Mesodermal cell (in vitro differentiated cells): Measurements from ENCODE around the gene SLC4A5.

Experiments
- H3K27ac ChIP-seq: 2 replicates; pipeline ENCODE4 v1.7.0; 2013; ENCODE audit warnings: mild to moderate bottlenecking, low read depth, low read length, moderate library complexity; ENCODE audit not compliant: severe bottlenecking
- H3K36me3 ChIP-seq: 2 replicates; pipeline ENCODE4 v1.7.1; 2013; ENCODE audit warnings: mild to moderate bottlenecking, low read length, moderate library complexity; ENCODE audit not compliant: control insufficient read depth, insufficient read depth
- H3K4me1 ChIP-seq: one replicate; pipeline ENCODE4 v1.7.1; 2013; ENCODE audit warnings: mild to moderate bottlenecking, low read length; ENCODE audit not compliant: insufficient read depth, control insufficient read depth, poor library complexity, severe bottlenecking
- H3K4me3 ChIP-seq: 2 replicates; pipeline ENCODE4 v1.7.0; 2013; ENCODE audit warnings: low read length, control low read depth, mild to moderate bottlenecking; ENCODE audit not compliant: insufficient read depth, poor library complexity, severe bottlenecking; ENCODE audit errors: extremely low read depth
- H3K9me3 ChIP-seq: 2 replicates; pipeline ENCODE4 v1.7.1; 2013; ENCODE audit warnings: mild to moderate bottlenecking, low read length, moderate library complexity; ENCODE audit not compliant: control insufficient read depth
- WGBS, 2 experiments: methylation state at CpG; one replicate each; pipeline ENCODE4 v1.1.5; 2013; ENCODE audit warnings: missing lambda C conversion rate in 2 of 2; ENCODE audit not compliant: insufficient coverage in 2 of 2; 5-methylcytosine and 5-hydroxymethylcytosine counted together

The SLC4A5 gene

DNA sequence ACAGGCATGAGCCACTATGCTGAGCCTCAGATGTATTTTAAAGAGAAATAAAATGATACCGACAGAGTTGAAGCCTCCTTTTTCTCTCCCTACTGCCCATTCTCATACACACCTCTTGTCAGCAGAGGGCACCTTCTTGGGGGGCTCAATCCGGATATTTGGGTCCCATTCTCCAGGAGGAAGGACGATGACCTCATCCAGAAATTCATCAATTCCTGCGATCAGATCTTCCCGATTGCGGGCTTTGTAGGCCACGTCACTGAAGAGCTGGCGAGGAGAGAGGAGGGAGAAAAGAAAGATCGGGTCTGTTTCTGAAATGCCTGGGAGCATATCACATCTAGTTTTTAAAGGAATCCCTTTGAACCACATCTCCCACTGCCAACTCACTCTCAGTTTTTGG lies 90.4 kb downstream of the SLC4A5 start:
- H3K4me1 ChIP-seq = no peaks in the 10 kb centered on the region
- 69 to 86% methylated on average over 2 to 6 of the region's 9 CpGs for WGBS, 2 experiments
- H3K9me3 ChIP-seq = no peaks in the 10 kb centered on the region
- no peak overlapping the region for H3K4me3 ChIP-seq
- no peaks in the 10 kb centered on the region for H3K36me3 ChIP-seq
- no peak overlapping the region for H3K27ac ChIP-seq

DNA sequence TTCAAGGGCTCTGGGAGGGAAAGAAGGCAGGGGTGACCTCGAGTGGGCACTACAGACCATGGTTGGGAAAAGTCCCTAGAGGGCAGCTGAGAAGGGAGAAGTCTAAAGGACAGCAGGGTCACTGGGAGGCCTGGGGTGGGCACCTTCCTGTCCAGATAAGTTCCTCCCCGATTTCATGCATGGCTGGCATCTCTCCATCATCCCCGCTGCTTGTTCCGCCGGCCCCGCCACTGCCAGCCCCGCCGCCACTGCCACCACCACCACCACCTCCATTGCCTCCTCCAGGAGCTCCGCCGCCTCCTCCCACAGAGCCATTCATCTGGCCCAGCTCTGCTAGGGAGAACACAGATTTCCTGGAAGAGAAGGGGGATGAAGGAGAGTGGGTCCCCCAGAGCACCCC lies 91.2 kb downstream of the SLC4A5 start:
- Histone ChIP-seq H3K27ac (no peak overlapping the region), H3K9me3 (no peaks in the 10 kb centered on the region), H3K4me1 (no peaks in the 10 kb centered on the region), H3K4me3 (no peak overlapping the region), H3K36me3 (no peaks in the 10 kb centered on the region)
- WGBS, 2 experiments = 83 to 90% methylated on average over 1 to 2 of the region's 10 CpGs

DNA sequence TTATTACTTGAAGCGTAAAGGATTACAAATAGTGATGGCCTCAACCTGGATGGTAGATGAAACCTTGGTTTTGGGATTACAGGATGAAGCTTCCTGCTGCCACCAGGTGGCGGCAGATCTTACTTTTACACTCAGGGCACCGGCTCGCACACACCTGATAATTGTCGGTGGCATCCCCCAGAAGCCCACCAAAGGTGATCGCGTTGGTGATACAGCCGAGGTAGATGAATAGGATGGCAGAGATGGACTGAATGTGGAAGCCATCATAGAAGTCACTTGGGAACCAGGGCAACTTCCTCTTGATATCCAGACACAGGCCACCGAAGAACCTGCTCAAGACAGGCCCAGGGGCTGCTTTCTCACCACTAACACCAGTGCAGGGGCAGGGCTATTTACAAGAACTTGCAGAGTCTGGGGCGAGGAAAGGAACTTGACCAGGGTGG lies 93.0 kb downstream of the SLC4A5 start:
- no peaks in the 10 kb centered on the region for H3K9me3 ChIP-seq
- H3K27ac ChIP-seq = no peak overlapping the region
- H3K36me3 ChIP-seq = no peaks in the 10 kb centered on the region
- H3K4me1 ChIP-seq = no peaks in the 10 kb centered on the region
- WGBS, 2 experiments = 19 to 26% methylated on average over 4 to 8 of the region's 10 CpGs
- H3K4me3 ChIP-seq = no peak overlapping the region

DNA sequence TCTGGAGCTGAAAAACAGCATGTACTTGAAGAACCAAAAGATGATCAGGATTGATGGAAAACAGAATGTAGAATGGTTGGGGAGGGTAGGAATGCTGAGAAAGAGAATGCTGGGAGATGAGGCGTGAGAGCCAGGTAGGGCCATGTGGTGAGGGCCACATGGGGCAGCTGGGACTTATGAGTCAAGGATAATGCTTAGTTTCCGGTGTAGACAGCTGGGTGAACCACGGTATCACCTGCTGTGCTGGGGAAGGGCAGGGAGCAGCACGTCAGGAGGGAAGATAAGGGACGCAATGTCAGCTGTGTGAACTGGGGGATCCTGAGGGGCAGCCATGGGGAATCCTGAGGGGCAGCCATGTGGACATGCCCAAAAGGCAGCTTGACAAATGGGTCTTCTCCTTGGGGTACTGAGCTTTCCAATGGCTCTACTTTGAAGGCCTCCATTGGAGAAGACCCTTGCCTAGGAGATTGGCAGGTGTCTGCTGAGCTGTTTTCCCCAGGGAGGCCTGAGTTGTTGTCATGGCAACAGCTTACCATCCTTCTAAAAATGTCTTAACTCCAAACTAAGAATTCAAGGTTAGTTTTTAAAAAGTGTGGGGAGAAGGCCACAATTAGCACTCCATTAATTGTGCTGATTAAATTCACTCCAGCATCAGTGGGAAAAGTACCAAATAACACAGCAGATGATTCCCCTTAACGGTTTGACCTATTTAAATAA lies 93.7 kb downstream of the SLC4A5 start:
- no peaks in the 10 kb centered on the region for H3K4me1 ChIP-seq
- no peak overlapping the region for H3K4me3 ChIP-seq
- H3K36me3 ChIP-seq = no peaks in the 10 kb centered on the region
- WGBS, 2 experiments = 87 to 96% methylated on average over 4 to 5 of the region's 6 CpGs
- no peak overlapping the region for H3K27ac ChIP-seq
- no peaks in the 10 kb centered on the region for H3K9me3 ChIP-seq

DNA sequence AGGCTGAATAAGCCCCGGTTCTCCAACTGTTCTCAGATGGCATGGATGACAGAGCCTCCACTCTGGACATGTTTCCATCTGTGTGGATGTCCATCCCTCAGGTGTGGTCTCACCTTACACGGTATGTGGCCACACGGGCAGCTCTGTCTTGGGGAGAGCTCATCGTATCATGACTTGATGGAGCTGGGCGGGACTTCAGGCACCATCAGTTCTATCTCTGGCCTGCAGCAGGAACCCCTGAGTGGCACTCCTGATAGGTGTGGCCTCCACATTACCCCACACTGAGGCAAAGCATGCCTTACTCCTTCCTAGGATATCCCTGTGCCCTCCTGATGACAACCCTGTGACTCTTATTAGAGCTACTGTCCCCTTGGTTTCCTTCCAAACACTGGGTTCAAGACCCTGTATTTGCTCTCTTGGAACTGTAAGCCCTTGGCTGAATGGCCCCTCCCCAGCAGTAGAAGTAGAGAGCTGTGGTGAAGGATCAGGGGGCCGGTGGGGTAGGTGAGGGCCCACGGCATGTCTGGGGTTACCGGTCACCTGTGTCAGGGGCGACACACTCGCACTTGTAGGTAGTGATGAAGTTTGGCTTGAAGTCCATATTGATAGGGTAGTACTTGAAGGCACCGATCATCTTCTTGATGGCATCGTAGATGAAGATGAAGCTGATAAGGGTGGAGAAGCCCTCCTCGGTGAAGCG lies 96.6 kb downstream of the SLC4A5 start:
- Histone ChIP-seq H3K27ac (no peak overlapping the region), H3K36me3 (no peaks in the 10 kb centered on the region), H3K9me3 (no peaks in the 10 kb centered on the region), H3K4me1 (no peaks in the 10 kb centered on the region), H3K4me3 (no peak overlapping the region)
- WGBS, 2 experiments = 93 to 94% methylated on average over 13 to 14 of the region's 14 CpGs

DNA sequence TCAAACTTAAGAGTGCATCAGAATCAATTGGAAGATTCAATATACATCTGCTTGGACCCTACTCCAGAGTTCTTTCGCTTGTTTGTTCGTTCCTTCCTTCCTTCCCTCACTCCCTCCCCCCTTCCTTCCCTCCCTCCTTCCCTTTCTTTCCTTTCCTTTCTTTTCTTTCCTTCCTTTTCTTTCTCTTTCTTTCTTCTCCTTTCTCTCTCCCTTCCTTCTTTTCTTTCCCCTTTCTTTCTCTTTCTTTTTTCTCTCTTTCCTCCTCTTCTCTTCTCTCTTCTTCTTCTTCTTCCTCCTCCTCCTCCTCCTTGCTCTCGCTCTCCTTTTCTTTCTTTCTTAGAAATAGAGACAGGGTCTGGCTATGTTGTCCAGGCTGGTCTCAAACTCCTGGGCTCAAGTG lies 98.9 kb downstream of the SLC4A5 start:
- no peaks in the 10 kb centered on the region for H3K9me3 ChIP-seq
- no peak overlapping the region for H3K27ac ChIP-seq
- WGBS, 2 experiments = 85 to 87% methylated on average over 2 of the region's 3 CpGs
- peaks cover 8% of the 10 kb centered on the region for H3K4me1 ChIP-seq
- H3K36me3 ChIP-seq = no peaks in the 10 kb centered on the region
- no peak overlapping the region for H3K4me3 ChIP-seq

DNA sequence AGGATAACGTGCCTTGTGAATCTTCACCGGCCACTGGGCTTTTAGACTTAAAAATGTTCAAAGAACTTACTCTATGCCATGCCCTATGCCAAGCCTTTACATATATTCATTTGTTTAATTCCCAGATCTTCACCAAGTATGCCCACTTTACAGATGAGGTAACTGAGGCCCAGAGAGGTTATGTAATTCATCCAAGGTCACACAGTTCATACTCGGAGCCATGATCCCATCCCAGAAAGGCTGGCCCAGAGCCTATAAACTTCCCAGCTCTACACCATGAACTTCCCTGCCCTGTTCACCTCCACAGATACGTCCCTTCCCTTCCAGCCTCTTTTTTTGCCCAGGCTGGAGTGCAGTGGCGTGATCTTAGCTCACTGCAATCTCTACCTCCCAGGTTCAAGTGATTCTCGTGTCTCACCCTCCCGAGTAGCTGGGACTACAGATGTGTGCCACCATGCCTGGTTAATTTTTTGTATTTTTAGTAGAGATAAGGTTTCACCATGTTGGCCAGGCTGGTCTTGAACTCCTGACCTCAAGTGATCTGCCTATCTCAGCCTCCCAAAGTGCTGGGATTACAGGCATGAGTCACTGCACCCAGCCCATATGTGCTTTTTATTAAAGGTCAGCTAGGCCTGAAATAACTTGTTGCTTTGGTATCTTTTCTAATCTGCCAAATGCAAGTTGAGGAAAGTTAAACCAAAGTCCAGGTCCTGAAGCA lies 100.7 kb downstream of the SLC4A5 start:
- no peaks in the 10 kb centered on the region for H3K36me3 ChIP-seq
- no peaks in the 10 kb centered on the region for H3K9me3 ChIP-seq
- H3K27ac ChIP-seq = no peak overlapping the region
- H3K4me3 ChIP-seq = no peak overlapping the region
- peaks cover 8% of the 10 kb centered on the region for H3K4me1 ChIP-seq
- 91 to 96% methylated on average over 5 of the region's 7 CpGs for WGBS, 2 experiments

DNA sequence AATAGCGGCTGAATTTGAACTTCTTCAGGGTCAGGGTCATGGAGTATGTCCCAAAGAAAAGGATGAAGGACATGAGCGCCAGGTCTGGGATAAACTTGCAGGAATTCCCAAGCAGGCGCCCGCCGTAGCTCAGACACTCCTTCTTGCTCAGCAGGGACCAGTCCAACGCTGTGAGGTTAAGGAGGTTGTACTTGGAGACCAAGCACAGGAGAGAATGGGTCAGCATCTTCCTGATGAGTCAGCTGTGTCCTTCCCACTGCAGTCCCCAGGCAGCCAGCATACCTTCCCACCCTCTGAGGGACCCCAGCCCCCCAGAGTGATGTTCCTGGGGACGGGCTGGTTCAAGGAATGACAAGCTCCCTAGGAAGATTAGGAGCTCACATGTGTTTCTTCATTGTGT lies 103.9 kb downstream of the SLC4A5 start:
- H3K4me1 ChIP-seq = peaks cover 8% of the 10 kb centered on the region

DNA sequence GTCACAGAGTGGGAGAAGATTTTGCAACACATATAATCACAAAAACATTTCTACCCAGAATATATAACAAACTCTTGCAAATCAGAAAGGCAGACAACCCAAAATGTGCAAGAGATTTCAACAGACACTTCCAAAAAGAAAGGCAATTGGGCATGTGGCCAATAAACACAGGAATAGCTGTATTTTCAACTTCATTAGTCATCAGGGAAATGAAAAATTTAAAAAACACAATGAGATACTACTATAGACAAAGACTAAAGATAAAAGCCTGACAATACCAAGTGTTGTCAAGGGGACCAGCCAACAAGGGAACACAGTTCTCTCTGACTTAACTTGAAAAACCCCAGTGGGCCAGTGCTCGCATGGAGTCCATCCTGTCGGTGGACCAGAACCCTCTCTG lies 104.3 kb downstream of the SLC4A5 start:
- Histone ChIP-seq H3K36me3 (no peaks in the 10 kb centered on the region), H3K4me3 (no peak overlapping the region), H3K9me3 (no peaks in the 10 kb centered on the region), H3K27ac (no peak overlapping the region), H3K4me1 (peaks cover 8% of the 10 kb centered on the region)
- 100% methylated on average over 1 to 2 of the region's 2 CpGs for WGBS, 2 experiments

More for the DNA sequence above, 103.9 kb downstream of the SLC4A5 start:
- Histone ChIP-seq H3K4me3 (no peak overlapping the region), H3K27ac (no peak overlapping the region), H3K9me3 (no peaks in the 10 kb centered on the region), H3K36me3 (no peaks in the 10 kb centered on the region)
- WGBS, 2 experiments = 84% methylated on average over 6 to 7 of the region's 7 CpGs

DNA sequence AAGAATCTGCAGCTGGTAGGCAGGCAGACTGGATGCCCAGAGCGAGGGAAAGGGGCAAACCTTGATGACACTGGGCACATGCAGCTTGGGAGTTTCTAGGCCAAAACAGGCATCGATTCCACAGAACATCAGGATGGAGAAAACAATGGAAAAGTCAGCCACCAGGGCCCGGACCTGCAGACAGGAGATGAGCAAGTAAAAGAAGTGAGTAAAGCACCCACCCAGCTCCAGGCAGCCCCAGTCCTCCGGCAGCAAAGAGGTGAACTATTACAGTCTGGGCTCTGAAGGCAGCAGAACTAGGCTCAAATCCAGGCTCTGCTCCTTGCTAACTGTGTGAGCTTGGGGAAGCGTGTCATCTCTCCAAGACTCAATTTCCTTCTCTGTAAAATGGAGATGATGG lies 108.2 kb downstream of the SLC4A5 start:
- H3K27ac ChIP-seq = no peak overlapping the region
- peaks cover 4% of the 10 kb centered on the region for H3K4me1 ChIP-seq
- no peaks in the 10 kb centered on the region for H3K9me3 ChIP-seq
- no peaks in the 10 kb centered on the region for H3K36me3 ChIP-seq
- WGBS, 2 experiments = 96% methylated on average over 4 to 5 of the region's 5 CpGs
- no peak overlapping the region for H3K4me3 ChIP-seq

DNA sequence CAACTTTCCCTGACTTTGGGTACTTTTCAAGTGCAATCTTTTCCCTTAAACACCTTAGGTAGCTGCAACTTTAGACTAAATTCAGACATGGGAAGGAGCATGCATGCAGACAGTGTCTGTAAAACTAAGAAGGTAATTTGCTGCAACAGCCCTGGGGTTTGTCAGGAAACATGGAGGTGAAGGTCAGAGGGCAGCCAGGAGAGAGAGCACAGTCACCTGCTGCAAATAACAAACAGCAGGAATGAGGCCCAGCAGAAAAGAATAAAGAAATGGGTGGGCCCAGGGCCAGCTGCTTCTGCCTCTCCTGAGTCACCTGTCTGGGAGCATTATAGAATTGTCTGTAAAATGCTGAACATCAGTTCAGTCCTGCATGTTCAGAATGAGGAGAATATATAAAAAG lies 109.6 kb downstream of the SLC4A5 start:
- Histone ChIP-seq H3K4me3 (no peak overlapping the region), H3K36me3 (no peaks in the 10 kb centered on the region), H3K9me3 (no peaks in the 10 kb centered on the region), H3K4me1 (no peaks in the 10 kb centered on the region), H3K27ac (no peak overlapping the region)
